HTERT RPE-1 (cell line): ENCODE data around the gene CAMTA1.
"Not testable (repeated sequence)": the region's sequence is repeated elsewhere in the genome, so short reads cannot be mapped to it uniquely, and the experiment has no call there.

Experiments
- in situ Hi-C: fragments of 300-500 bp; cut with MboI; formaldehyde crosslinking; loops from 4 replicates; pipeline ENCODE4 v1.14.3; 2020; ENCODE audit warnings: low sequenced_read_pairs

Gene CAMTA1

GRCh38 chr1:6810146-6810734 lies 25.0 kb downstream of the CAMTA1 start:
- in situ Hi-C loops, result not testable (repeated sequence)

GRCh38 chr1:6811583-6811982 lies 26.3 kb downstream of the CAMTA1 start:
- in situ Hi-C loops, result no loop called here

GRCh38 chr1:6813165-6813564 lies 27.9 kb downstream of the CAMTA1 start:
- in situ Hi-C loops, result no loop called here

- in situ Hi-C loops, result no loop called here
Observed at GRCh38 chr1:6815726-6816125, 30.5 kb downstream of the CAMTA1 start.

- in situ Hi-C loops, result no loop called here
Observed at GRCh38 chr1:6819246-6820040, 34.2 kb downstream of the CAMTA1 start.

GRCh38 chr1:6820899-6821298 lies 35.6 kb downstream of the CAMTA1 start:
- in situ Hi-C loops, result no loop called here

- in situ Hi-C loops, result no loop called here
Observed at GRCh38 chr1:6822530-6823359, 37.5 kb downstream of the CAMTA1 start.

GRCh38 chr1:6823793-6824192 lies 38.5 kb downstream of the CAMTA1 start:
- in situ Hi-C loops, result no loop called here

GRCh38 chr1:6824665-6825368 lies 39.6 kb downstream of the CAMTA1 start:
- in situ Hi-C loops, result no loop called here

- in situ Hi-C loops, result no loop called here
Observed at GRCh38 chr1:6825828-6826227, 40.6 kb downstream of the CAMTA1 start.

GRCh38 chr1:6827079-6827478 lies 41.8 kb downstream of the CAMTA1 start:
- in situ Hi-C loops, result no loop called here

- in situ Hi-C loops, result no loop called here
Observed at GRCh38 chr1:6827630-6828165, 42.4 kb downstream of the CAMTA1 start.

- in situ Hi-C loops, result no loop called here
Observed at GRCh38 chr1:6831366-6831765, 46.1 kb downstream of the CAMTA1 start.

GRCh38 chr1:6832006-6832405 lies 46.8 kb downstream of the CAMTA1 start:
- in situ Hi-C loops, result not testable (repeated sequence)

GRCh38 chr1:6832531-6833188 lies 47.4 kb downstream of the CAMTA1 start:
- in situ Hi-C loops, result no loop called here

- in situ Hi-C loops, result no loop called here
Observed at GRCh38 chr1:6833804-6834203, 48.5 kb downstream of the CAMTA1 start.

GRCh38 chr1:6834366-6834765 lies 49.1 kb downstream of the CAMTA1 start:
- in situ Hi-C loops, result no loop called here

- in situ Hi-C loops, result no loop called here
Observed at GRCh38 chr1:6835139-6835538, 49.9 kb downstream of the CAMTA1 start.

GRCh38 chr1:6842301-6842700 lies 57.0 kb downstream of the CAMTA1 start:
- in situ Hi-C loops, result no loop called here

- in situ Hi-C loops, result not testable (repeated sequence)
Observed at GRCh38 chr1:6845786-6846185, 60.5 kb downstream of the CAMTA1 start.
